OCI-LY3 (cell line): ENCODE measurements around the gene PALMD.

Source experiments
- H2AFZ ChIP-seq: fragments of 200-600, 300-600 bp; shearing (Covaris generic); 2 replicates; pipeline ENCODE4 v1.6.0; 2014; ENCODE audit warnings: antibody characterized with exemption, low read depth, low read length
- H3K27ac ChIP-seq: fragments of 200-600, 300-600 bp; sonication (generic); 2 replicates; pipeline ENCODE4 v1.5.1; 2014; ENCODE audit warnings: mild to moderate bottlenecking, low read length, moderate library complexity, mixed read lengths
- H3K27me3 ChIP-seq: fragments of 200-600, 300-600 bp; sonication (generic); 2 replicates; pipeline ENCODE4 v1.6.1; 2014; ENCODE audit warnings: low read depth, low read length, mixed read lengths
- H3K36me3 ChIP-seq: fragments of 200-600, 300-600 bp; sonication (generic); replicated peaks from 2 replicates; pipeline ENCODE3; 2014; ENCODE audit warnings: low read depth, low read length, mixed read lengths
- H3K4me1 ChIP-seq: fragments of 300-600, 200-600 bp; sonication (generic); 2 replicates; pipeline ENCODE4 v1.6.1; 2014; ENCODE audit warnings: low read length, mixed read lengths
- H3K4me2 ChIP-seq: fragments of 200-600, 300-600 bp; sonication (generic); 2 replicates; pipeline ENCODE4 v1.6.1; 2014; ENCODE audit warnings: low read length, mixed read lengths
- H3K4me3 ChIP-seq: fragments of 300-600, 200-600 bp; sonication (generic); 2 replicates; pipeline ENCODE4 v1.5.1; 2014; ENCODE audit warnings: antibody characterized with exemption, mild to moderate bottlenecking, low read length, moderate library complexity
- H3K79me2 ChIP-seq: fragments of 300-600, 200-600 bp; shearing (Covaris generic); 2 replicates; pipeline ENCODE4 v1.6.1; 2014; ENCODE audit warnings: mild to moderate bottlenecking, low read length, mixed read lengths
- H3K9ac ChIP-seq: fragments of 300-600, 200-600 bp; shearing (Covaris generic); 2 replicates; pipeline ENCODE4 v1.6.0; 2014; ENCODE audit warnings: mild to moderate bottlenecking, low read length, moderate library complexity
- H3K9me3 ChIP-seq: fragments of 200-600, 300-600 bp; shearing (Covaris generic); 2 replicates; pipeline ENCODE4 v1.6.1; 2014; ENCODE audit warnings: low read length, mixed read lengths; ENCODE audit not compliant: insufficient read depth
- H4K20me1 ChIP-seq: fragments of 200-600, 300-600 bp; sonication (generic); 2 replicates; pipeline ENCODE4 v1.6.1; 2016; ENCODE audit warnings: low read length, mixed read lengths; ENCODE audit not compliant: insufficient read depth
- EZH2phosphoT487 ChIP-seq: fragments of 200-600 bp; shearing (Covaris generic); IDR thresholded peaks from 2 replicates; pipeline ENCODE4 v1.6.1; 2018; ENCODE audit warnings: antibody characterized with exemption, mixed run types, low read depth
- TF ChIP-seq, protein P1 (sequence below): fragments of 200-600, 300-600 bp; sonication (generic); IDR thresholded peaks from 2 replicates; pipeline ENCODE4 v1.5.1; 2014; ENCODE audit warnings: antibody characterized with exemption, low read length, low read depth

The PALMD gene

DNA sequence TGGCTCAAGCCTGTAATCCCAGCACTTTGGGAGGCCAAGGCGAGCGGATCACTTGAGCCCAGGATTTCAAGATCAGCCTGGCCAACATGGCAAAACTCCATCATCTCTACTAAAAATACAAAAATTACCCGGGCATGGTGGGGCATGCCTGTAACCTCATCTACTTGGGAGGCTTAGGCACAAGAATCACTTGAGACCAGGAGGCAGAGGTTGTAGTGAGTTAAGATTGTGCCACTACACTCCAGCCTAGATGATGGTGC lies 12.0 kb downstream of the PALMD start:
- Histone ChIP-seq H3K4me1 (no peaks in the 10 kb centered on the region), H4K20me1 (no peaks in the 10 kb centered on the region), H3K9ac (no peak overlapping the region), H3K27ac (no peak overlapping the region), H3K4me2 (no peak overlapping the region), H3K79me2 (no peaks in the 10 kb centered on the region), H3K9me3 (no peaks in the 10 kb centered on the region), H2AFZ (no peak overlapping the region), H3K4me3 (no peak overlapping the region), H3K36me3 (no peaks in the 10 kb centered on the region), H3K27me3 (no peaks in the 10 kb centered on the region)
- TF ChIP-seq, protein P1, sequence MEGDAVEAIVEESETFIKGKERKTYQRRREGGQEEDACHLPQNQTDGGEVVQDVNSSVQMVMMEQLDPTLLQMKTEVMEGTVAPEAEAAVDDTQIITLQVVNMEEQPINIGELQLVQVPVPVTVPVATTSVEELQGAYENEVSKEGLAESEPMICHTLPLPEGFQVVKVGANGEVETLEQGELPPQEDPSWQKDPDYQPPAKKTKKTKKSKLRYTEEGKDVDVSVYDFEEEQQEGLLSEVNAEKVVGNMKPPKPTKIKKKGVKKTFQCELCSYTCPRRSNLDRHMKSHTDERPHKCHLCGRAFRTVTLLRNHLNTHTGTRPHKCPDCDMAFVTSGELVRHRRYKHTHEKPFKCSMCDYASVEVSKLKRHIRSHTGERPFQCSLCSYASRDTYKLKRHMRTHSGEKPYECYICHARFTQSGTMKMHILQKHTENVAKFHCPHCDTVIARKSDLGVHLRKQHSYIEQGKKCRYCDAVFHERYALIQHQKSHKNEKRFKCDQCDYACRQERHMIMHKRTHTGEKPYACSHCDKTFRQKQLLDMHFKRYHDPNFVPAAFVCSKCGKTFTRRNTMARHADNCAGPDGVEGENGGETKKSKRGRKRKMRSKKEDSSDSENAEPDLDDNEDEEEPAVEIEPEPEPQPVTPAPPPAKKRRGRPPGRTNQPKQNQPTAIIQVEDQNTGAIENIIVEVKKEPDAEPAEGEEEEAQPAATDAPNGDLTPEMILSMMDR = no peak
- TF ChIP-seq EZH2phosphoT487 = no peak

DNA sequence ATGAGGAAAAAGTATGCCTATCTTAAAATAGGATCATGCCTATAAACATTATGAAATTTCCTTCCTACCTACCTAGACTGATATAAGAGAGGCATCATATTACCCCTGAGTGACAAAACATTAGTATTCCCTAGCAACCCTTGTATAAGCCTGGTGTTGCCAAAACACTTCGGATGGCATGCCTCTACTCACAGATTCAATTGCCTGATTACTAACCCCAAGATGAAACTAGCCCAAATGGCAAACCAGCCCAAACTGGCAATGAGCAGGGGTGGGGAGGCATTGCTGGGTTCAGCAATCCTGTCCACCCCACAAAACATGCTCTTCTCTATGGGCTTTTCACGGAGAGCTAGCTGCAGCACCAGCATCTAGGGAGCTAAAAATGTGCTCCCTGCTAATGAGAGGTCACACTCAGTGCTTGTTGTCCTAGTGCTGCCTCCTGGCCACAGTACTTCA lies 13.9 kb downstream of the PALMD start:
- Histone ChIP-seq H3K79me2 (no peaks in the 10 kb centered on the region), H3K4me2 (no peak overlapping the region), H3K27ac (no peak overlapping the region), H3K4me1 (no peaks in the 10 kb centered on the region), H3K9ac (no peak overlapping the region), H3K27me3 (no peaks in the 10 kb centered on the region), H2AFZ (no peak overlapping the region), H3K9me3 (no peaks in the 10 kb centered on the region), H3K4me3 (no peak overlapping the region), H3K36me3 (no peaks in the 10 kb centered on the region), H4K20me1 (no peaks in the 10 kb centered on the region)
- TF ChIP-seq, protein P1 = no peak
- TF ChIP-seq EZH2phosphoT487 = no peak

DNA sequence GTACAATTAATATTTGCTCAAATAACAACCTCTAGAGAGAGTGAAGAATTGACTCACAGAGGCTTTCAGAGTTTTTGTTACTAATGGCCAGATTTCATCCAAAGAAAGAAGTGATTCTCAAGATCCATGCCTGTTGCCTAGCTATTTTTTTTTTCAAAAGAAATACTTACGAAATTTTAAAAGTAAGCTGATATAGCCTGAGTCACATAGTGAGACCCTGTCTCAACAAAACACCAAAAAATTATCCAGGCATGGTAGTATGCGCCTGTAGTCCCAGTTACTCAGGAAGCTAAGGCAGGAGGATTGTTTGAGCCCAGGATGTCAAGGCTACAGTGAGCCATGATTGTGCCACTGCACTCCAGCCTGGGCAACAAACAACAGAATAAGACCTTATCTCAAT lies 14.6 kb downstream of the PALMD start:
- H3K79me2 ChIP-seq = no peaks in the 10 kb centered on the region
- no peak overlapping the region for H3K9ac ChIP-seq
- H3K4me2 ChIP-seq = no peak overlapping the region
- no peak overlapping the region for H2AFZ ChIP-seq
- no peak overlapping the region for H3K27ac ChIP-seq
- H3K36me3 ChIP-seq = no peaks in the 10 kb centered on the region
- H3K9me3 ChIP-seq = no peaks in the 10 kb centered on the region
- no peak overlapping the region for H3K4me3 ChIP-seq
- no peaks in the 10 kb centered on the region for H3K4me1 ChIP-seq
- no peaks in the 10 kb centered on the region for H4K20me1 ChIP-seq
- TF ChIP-seq, protein P1 = no peak
- no peak for TF ChIP-seq EZH2phosphoT487
- H3K27me3 ChIP-seq = no peaks in the 10 kb centered on the region

DNA sequence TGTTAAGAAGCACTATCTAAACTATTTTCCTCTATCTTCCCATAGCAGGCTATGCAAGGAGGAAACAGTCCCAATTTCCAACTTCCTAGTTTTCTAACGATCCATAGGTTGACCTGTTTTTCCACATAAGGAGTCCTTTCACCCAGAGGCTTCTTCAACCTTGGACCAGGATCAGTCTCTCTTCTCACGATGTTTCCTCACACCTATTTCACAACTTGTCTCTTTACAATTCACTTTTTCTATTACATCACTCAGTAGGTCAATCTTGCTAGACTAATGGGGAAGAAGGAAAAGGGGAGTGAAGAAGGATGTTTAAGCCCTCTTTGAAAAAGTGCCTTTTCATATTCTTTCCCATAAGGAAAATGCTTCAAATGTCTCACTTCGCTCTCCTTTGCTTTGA lies 15.9 kb downstream of the PALMD start:
- Histone ChIP-seq H3K27me3 (no peaks in the 10 kb centered on the region), H3K4me3 (no peak overlapping the region), H4K20me1 (no peaks in the 10 kb centered on the region), H3K9me3 (no peaks in the 10 kb centered on the region), H3K79me2 (no peaks in the 10 kb centered on the region), H3K4me1 (no peaks in the 10 kb centered on the region), H3K9ac (no peak overlapping the region), H3K27ac (no peak overlapping the region), H2AFZ (no peak overlapping the region), H3K36me3 (no peaks in the 10 kb centered on the region), H3K4me2 (no peak overlapping the region)
- no peak for TF ChIP-seq EZH2phosphoT487
- TF ChIP-seq, protein P1 = no peak
